Measurements from ENCODE around the gene PDLIM3. TPM values are rescaled to one million over a fixed set of nuclear protein-coding genes. Genes with fewer than 3 reads are reported as not detected.

Gene PDLIM3
- total RNA-seq, 3 donors from 2014 or later (not counting 1 experiment from before 2014, with no cell fraction given), result not detected

GRCh38 chr4:185567381-185568376 is 32.4 kb upstream of the PDLIM3 start:
- Histone ChIP-seq H3K4me3 (ENCODE audit: low read length) (no peak overlapping the region), H3K36me3 (ENCODE audit: control insufficient read depth, insufficient read depth, low read length) (no peaks in the 10 kb centered on the region), H3K27ac (ENCODE audit: low read length) (no peak overlapping the region), H3K9me3 (ENCODE audit: control insufficient read depth, insufficient read depth, low read length) (no peaks in the 10 kb centered on the region), H3K4me1 (ENCODE audit: control insufficient read depth, insufficient read depth, low read length) (no peaks in the 10 kb centered on the region), H3K27me3 (ENCODE audit: control insufficient read depth, insufficient read depth, low read length) (no peaks in the 10 kb centered on the region)
- DNase-seq, result no peak
- H3K27me3 Mint-ChIP-seq (ENCODE audit: low read depth in 2 of 2), result peaks cover 0 to 13% of the 10 kb centered on the region in 2 donors
- intact Hi-C loops (cut with micrococcal nuclease), result no loop called here
- WGBS (ENCODE audit: insufficient coverage), result 89% methylated on average over 21 of the region's 21 CpGs
- no peak overlapping the region for H3K27ac Mint-ChIP-seq
- no peak overlapping the region for H3K4me3 Mint-ChIP-seq
- no peak for TF ChIP-seq CTCF (IDR thresholded peaks at IDR 0.05)
- no peak for ATAC-seq
- H3K36me3 Mint-ChIP-seq, result no peaks in the 10 kb centered on the region
- H3K9me3 Mint-ChIP-seq, result peaks cover 0 to 3% of the 10 kb centered on the region in 2 donors
- H3K4me1 Mint-ChIP-seq, result no peaks in the 10 kb centered on the region

GRCh38 chr4:185566972-185567371 is 31.7 kb upstream of the PDLIM3 start:
- no peak overlapping the region for H3K4me3 ChIP-seq (ENCODE audit: low read length)

GRCh38 chr4:185566425-185566824 is 31.1 kb upstream of the PDLIM3 start:
- Histone ChIP-seq H3K4me3 (ENCODE audit: low read length) (no peak overlapping the region), H3K4me1 (ENCODE audit: control insufficient read depth, insufficient read depth, low read length) (no peaks in the 10 kb centered on the region), H3K9me3 (ENCODE audit: control insufficient read depth, insufficient read depth, low read length) (no peaks in the 10 kb centered on the region), H3K27me3 (ENCODE audit: control insufficient read depth, insufficient read depth, low read length) (no peaks in the 10 kb centered on the region), H3K36me3 (ENCODE audit: control insufficient read depth, insufficient read depth, low read length) (no peaks in the 10 kb centered on the region), H3K27ac (ENCODE audit: low read length) (no peak overlapping the region)
- no peak overlapping the region for H3K4me3 Mint-ChIP-seq
- ATAC-seq (no peak), DNase-seq (no peak)
- TF ChIP-seq CTCF (IDR thresholded peaks at IDR 0.05), result no peak
- H3K9me3 Mint-ChIP-seq, result peaks cover 0 to 3% of the 10 kb centered on the region in 2 donors
- H3K4me1 Mint-ChIP-seq, result no peaks in the 10 kb centered on the region
- no peak overlapping the region for H3K27ac Mint-ChIP-seq
- no peaks in the 10 kb centered on the region for H3K36me3 Mint-ChIP-seq
- intact Hi-C loops (cut with micrococcal nuclease), result no loop called here
- WGBS (ENCODE audit: insufficient coverage), result 74% methylated on average over 7 of the region's 8 CpGs
- H3K27me3 Mint-ChIP-seq (ENCODE audit: low read depth in 2 of 2), result peaks cover 0 to 9% of the 10 kb centered on the region in 2 donors

More at GRCh38 chr4:185566972-185567371, 31.7 kb upstream of the PDLIM3 start:
- Mint-ChIP-seq H3K4me3 (no peak overlapping the region), H3K36me3 (no peaks in the 10 kb centered on the region), H3K27me3 (ENCODE audit: low read depth in 2 of 2) (peaks cover 0 to 12% of the 10 kb centered on the region in 2 donors), H3K4me1 (no peaks in the 10 kb centered on the region), H3K9me3 (peaks cover 0 to 3% of the 10 kb centered on the region in 2 donors), H3K27ac (no peak overlapping the region)
- no peaks in the 10 kb centered on the region for H3K27me3 ChIP-seq (ENCODE audit: control insufficient read depth, insufficient read depth, low read length)
- WGBS (ENCODE audit: insufficient coverage), result 100% methylated on average over 1 of the region's 1 CpG
- H3K36me3 ChIP-seq (ENCODE audit: control insufficient read depth, insufficient read depth, low read length), result no peaks in the 10 kb centered on the region
- DNase-seq, result no peak
- no peak overlapping the region for H3K27ac ChIP-seq (ENCODE audit: low read length)
- TF ChIP-seq CTCF (IDR thresholded peaks at IDR 0.05), result no peak
- intact Hi-C loops (cut with micrococcal nuclease), result no loop called here
- H3K4me1 ChIP-seq (ENCODE audit: control insufficient read depth, insufficient read depth, low read length), result no peaks in the 10 kb centered on the region
- no peaks in the 10 kb centered on the region for H3K9me3 ChIP-seq (ENCODE audit: control insufficient read depth, insufficient read depth, low read length)
- no peak for ATAC-seq
